H1 (cell line): ENCODE data around the gene CLTCL1. TPM values are rescaled to one million over a fixed set of nuclear protein-coding genes. Genes with fewer than 3 reads are reported as not detected.

Experiments
- CTCF ChIA-PET: fragments of 300-600 bp; sonication (Branson Sonifier 250); formaldehyde crosslinking; loops from one replicate; lab custom pipeline; 2021; ENCODE audit not compliant: partially characterized antibody; lab: Charles Lee
- POLR2A ChIA-PET: fragments of 300-600 bp; sonication (Branson Sonifier 250); formaldehyde crosslinking; loops from one replicate; lab custom pipeline; 2021; ENCODE audit warnings: inconsistent platforms; ENCODE audit not compliant: partially characterized antibody; lab: Charles Lee
- DNase-seq, 2 experiments: peaks; one replicate each; pipeline versions ENCODE4 v3.0.0 to v3.0.0-alpha.2; 2010 to 2022; ENCODE audit warnings: low spot score in 2 of 2, low read depth in 1 of 2, mixed read lengths in 1 of 2
- FAIRE-seq: peaks from 2 replicates; lab custom pipeline; 2011; peaks lifted over from hg19 to GRCh38; lab: Jason Lieb, UNC
- H2AFZ ChIP-seq: 2 replicates; pipeline ENCODE4 v1.8.1; 2012; ENCODE audit warnings: low read length, inconsistent platforms
- H2AK5ac ChIP-seq: 2 replicates; pipeline ENCODE4 v1.6.1; 2013; ENCODE audit warnings: low read depth, low read length
- H2BK120ac ChIP-seq: replicated peaks from 2 replicates; pipeline ENCODE3; 2013; ENCODE audit warnings: low read depth, low read length, inconsistent platforms
- H2BK12ac ChIP-seq: 2 replicates; pipeline ENCODE4 v1.6.1; 2013; ENCODE audit warnings: low read depth, low read length
- H2BK15ac ChIP-seq: 2 replicates; pipeline ENCODE4 v1.6.1; 2013; ENCODE audit warnings: low read length
- H2BK20ac ChIP-seq: 2 replicates; pipeline ENCODE4 v1.6.1; 2013; ENCODE audit warnings: low read length
- H2BK5ac ChIP-seq: 2 replicates; pipeline ENCODE4 v1.6.1; 2013; ENCODE audit warnings: low read depth, low read length
- H3K14ac ChIP-seq: 2 replicates; pipeline ENCODE4 v1.6.1; 2013; ENCODE audit warnings: inconsistent platforms; ENCODE audit not compliant: insufficient read length
- H3K18ac ChIP-seq: 2 replicates; pipeline ENCODE4 v1.6.1; 2013; ENCODE audit warnings: low read length; ENCODE audit errors: extremely low read depth
- H3K23ac ChIP-seq: 2 replicates; pipeline ENCODE4 v1.6.1; 2013; ENCODE audit warnings: inconsistent platforms; ENCODE audit not compliant: insufficient read length
- H3K23me2 ChIP-seq: 2 replicates; pipeline ENCODE4 v1.6.1; 2013; ENCODE audit warnings: low read depth, low read length
- H3K27ac ChIP-seq: 2 replicates; pipeline ENCODE4 v1.6.1; 2011; ENCODE audit warnings: low read depth, low read length, inconsistent platforms
- H3K27me3 ChIP-seq, 4 experiments: replicated peaks in 1 of 4; 1 replicate in 1 of 4; 2 replicates in 3 of 4; pipeline versions ENCODE4 v1.6.1 to v1.8.1; 2011 to 2013; ENCODE audit warnings: low read length in 3 of 4, mild to moderate bottlenecking in 3 of 4, inconsistent platforms in 2 of 4, mixed read lengths in 2 of 4, moderate library complexity in 1 of 4; ENCODE audit not compliant: control insufficient read depth in 3 of 4, insufficient read depth in 3 of 4; ENCODE audit errors: extremely low read depth in 1 of 4
- H3K36me3 ChIP-seq, 4 experiments: 2 replicates each; pipeline versions ENCODE4 v1.6.1 to v1.8.1; 2011 to 2013; ENCODE audit warnings: mild to moderate bottlenecking in 4 of 4, low read length in 3 of 4, moderate library complexity in 2 of 4, control low read depth in 1 of 4, inconsistent platforms in 1 of 4; ENCODE audit not compliant: insufficient read depth in 4 of 4, control insufficient read depth in 2 of 4
- H3K4ac ChIP-seq: replicated peaks from 2 replicates; pipeline ENCODE3; 2013; ENCODE audit warnings: low read length, low read depth, mixed read lengths, inconsistent platforms; ENCODE audit not compliant: insufficient read length
- H3K4me1 ChIP-seq, 4 experiments: replicated peaks in 1 of 4; 1 replicate in 1 of 4; 2 replicates in 3 of 4; pipeline versions ENCODE4 v1.6.1 to v1.8.1; 2011 to 2013; ENCODE audit warnings: low read length in 3 of 4, inconsistent platforms in 2 of 4, mixed read lengths in 1 of 4; ENCODE audit not compliant: insufficient read depth in 4 of 4, control insufficient read depth in 3 of 4
- H3K4me2 ChIP-seq, 2 experiments: 2 replicates each; pipeline versions ENCODE4 v1.6.1 to v1.8.1; 2011 to 2013; ENCODE audit warnings: low read depth in 2 of 2, low read length in 2 of 2, control low read depth in 1 of 2, inconsistent platforms in 1 of 2, mild to moderate bottlenecking in 1 of 2; ENCODE audit not compliant: insufficient read depth in 1 of 2
- H3K4me3 ChIP-seq, 4 experiments: fragments of 200-600, 300-600 bp in 1 of 4; sonication (generic), shearing (Covaris generic), sonication (Bioruptor Twin) in 1 of 4; 2 replicates each; pipeline versions ENCODE4 v1.5.1 to v1.8.1; 2011 to 2016; ENCODE audit warnings: low read length in 4 of 4, low read depth in 3 of 4, control low read depth in 2 of 4, inconsistent platforms in 2 of 4, mild to moderate bottlenecking in 2 of 4, mixed read lengths in 1 of 4, moderate library complexity in 1 of 4; ENCODE audit not compliant: insufficient read depth in 2 of 4; ENCODE audit errors: extremely low read depth in 1 of 4
- H3K56ac ChIP-seq: replicated peaks from 2 replicates; pipeline ENCODE3; 2013; ENCODE audit warnings: low read depth, mild to moderate bottlenecking, mixed read lengths, low read length, inconsistent platforms; ENCODE audit not compliant: insufficient read length
- H3K79me1 ChIP-seq: 2 replicates; pipeline ENCODE4 v1.6.1; 2013; ENCODE audit warnings: low read depth, low read length, control low read depth
- H3K79me2 ChIP-seq, 2 experiments: 2 replicates each; pipeline versions ENCODE4 v1.6.1 to v1.8.1; 2012 to 2013; ENCODE audit warnings: low read length in 2 of 2, mild to moderate bottlenecking in 2 of 2, inconsistent platforms in 1 of 2; ENCODE audit not compliant: insufficient read depth in 2 of 2, control insufficient read depth in 1 of 2
- H3K9ac ChIP-seq, 4 experiments: replicated peaks in 1 of 4; 1 replicate in 1 of 4; 2 replicates in 3 of 4; pipeline versions ENCODE4 v1.6.1 to v1.8.1; 2011 to 2013; ENCODE audit warnings: low read depth in 3 of 4, low read length in 3 of 4, control low read depth in 2 of 4, mild to moderate bottlenecking in 2 of 4, moderate library complexity in 2 of 4, inconsistent platforms in 1 of 4; ENCODE audit errors: extremely low read depth in 1 of 4
- H3K9me3 ChIP-seq, 2 experiments: 2 replicates each; pipeline versions ENCODE4 v1.6.1 to v1.8.1; 2012 to 2013; ENCODE audit warnings: mild to moderate bottlenecking in 2 of 2, moderate library complexity in 2 of 2, control low read depth in 1 of 2, inconsistent platforms in 1 of 2, low read depth in 1 of 2, low read length in 1 of 2, mixed read lengths in 1 of 2; ENCODE audit not compliant: insufficient read depth in 2 of 2
- H4K20me1 ChIP-seq, 2 experiments: replicated peaks in 1 of 2; 2 replicates each; pipeline versions ENCODE3 to v1.8.1; 2011 to 2013; ENCODE audit warnings: inconsistent platforms in 2 of 2, low read length in 2 of 2, mild to moderate bottlenecking in 1 of 2; ENCODE audit not compliant: insufficient read depth in 2 of 2, control insufficient read depth in 1 of 2
- H4K5ac ChIP-seq: 2 replicates; pipeline ENCODE4 v1.6.1; 2013; ENCODE audit warnings: low read length, low read depth, mixed read lengths, inconsistent platforms; ENCODE audit not compliant: insufficient read length
- H4K8ac ChIP-seq: 2 replicates; pipeline ENCODE4 v1.8.0; 2013; ENCODE audit warnings: mild to moderate bottlenecking, moderate library complexity, low read length, inconsistent platforms; ENCODE audit not compliant: insufficient read depth; ENCODE audit errors: extremely low read depth
- H4K91ac ChIP-seq: replicated peaks from 2 replicates; pipeline ENCODE3; 2013; ENCODE audit warnings: low read length, mixed read lengths, inconsistent platforms; ENCODE audit not compliant: insufficient read length
- ASH2L ChIP-seq: fragments of 200-600, 300-600 bp; sonication (generic); IDR thresholded peaks from one replicate; pipeline ENCODE4 v1.7.1; 2017; ENCODE audit warnings: low read length
- CHD2 ChIP-seq: IDR thresholded peaks from 2 replicates; pipeline ENCODE4 v1.6.1; 2012; ENCODE audit warnings: low read length, improper control_type of control experiment
- CTBP2 ChIP-seq: IDR thresholded peaks from 2 replicates; pipeline ENCODE4 v1.7.0; 2011; ENCODE audit warnings: borderline replicate concordance, mild to moderate bottlenecking, moderate library complexity, mixed read lengths, low read length; ENCODE audit not compliant: insufficient read depth, insufficient read length
- KDM4A ChIP-seq: IDR thresholded peaks from one replicate; pipeline ENCODE4 v1.7.1; 2012; ENCODE audit warnings: low read depth, mild to moderate bottlenecking, moderate library complexity, low read length, inconsistent platforms; ENCODE audit not compliant: severe bottlenecking
- POU5F1 ChIP-seq: IDR thresholded peaks from 2 replicates; pipeline ENCODE4 v1.6.1; 2011; ENCODE audit warnings: low read depth, mild to moderate bottlenecking, low read length, moderate library complexity
- SIN3A ChIP-seq, 2 experiments: IDR thresholded peaks in 1 of 2; conservative IDR thresholded peaks in 1 of 2; 2 replicates each; pipeline ENCODE4 v1.6.1; 2011 to 2012; ENCODE audit warnings: low read length in 2 of 2, improper control_type of control experiment in 1 of 2, low read depth in 1 of 2, mild to moderate bottlenecking in 1 of 2
- TAF7 ChIP-seq: optimal IDR thresholded peaks from 2 replicates; pipeline ENCODE3; 2011; ENCODE audit warnings: low read depth, mild to moderate bottlenecking, inconsistent platforms, low read length, moderate library complexity, borderline replicate concordance
- WGBS, 2 experiments: shearing (Covaris generic) in 1 of 2; methylation state at CpG; one replicate each; pipeline versions ENCODE4 v1.1.6 to v1.1.7; 2013 to 2015; ENCODE audit warnings: low lambda C conversion rate in 2 of 2, mixed read lengths in 2 of 2, inconsistent platforms in 1 of 2, low coverage in 1 of 2, missing lambda C conversion rate in 1 of 2; ENCODE audit not compliant: insufficient replicate concordance in 2 of 2, insufficient coverage in 1 of 2, insufficient read length in 1 of 2; ENCODE audit errors: extremely low coverage in 1 of 2, missing lambda C conversion rate in 1 of 2; 5-methylcytosine and 5-hydroxymethylcytosine counted together
- polyA plus RNA-seq, 7 experiments: library from polyadenylated mRNA; depleted of rRNA in 3 of 7; stranded (reverse) in 5 of 7; unstranded in 2 of 7; fragments of >200 nt in 5 of 7; fragments of 200-250 nt in 2 of 7; gene quantifications; 1 replicate in 5 of 7; 2 replicates in 1 of 7; 4 replicates in 1 of 7; pipeline versions ENCODE4 v1.2.1 to v1.2.3, GENCODE V29; 2011 to 2013; ENCODE audit warnings: missing spikeins in 2 of 7, mixed read lengths in 2 of 7
- total RNA-seq: library from RNA; stranded (reverse); fragmentation: NEBNext Ultra II Directional; extraction: Animal tissue kit (Norgen Biotek cat#: 25700); gene quantifications from 2 replicates; pipeline ENCODE4 v1.2.1, GENCODE V29; 2021

The CLTCL1 gene
- total and polyA plus RNA-seq, 2 of the 8 experiments (the other 6 are each of a cell fraction or from before 2014, with no cell fraction given), result 12.4 to 17.0 TPM

DNA sequence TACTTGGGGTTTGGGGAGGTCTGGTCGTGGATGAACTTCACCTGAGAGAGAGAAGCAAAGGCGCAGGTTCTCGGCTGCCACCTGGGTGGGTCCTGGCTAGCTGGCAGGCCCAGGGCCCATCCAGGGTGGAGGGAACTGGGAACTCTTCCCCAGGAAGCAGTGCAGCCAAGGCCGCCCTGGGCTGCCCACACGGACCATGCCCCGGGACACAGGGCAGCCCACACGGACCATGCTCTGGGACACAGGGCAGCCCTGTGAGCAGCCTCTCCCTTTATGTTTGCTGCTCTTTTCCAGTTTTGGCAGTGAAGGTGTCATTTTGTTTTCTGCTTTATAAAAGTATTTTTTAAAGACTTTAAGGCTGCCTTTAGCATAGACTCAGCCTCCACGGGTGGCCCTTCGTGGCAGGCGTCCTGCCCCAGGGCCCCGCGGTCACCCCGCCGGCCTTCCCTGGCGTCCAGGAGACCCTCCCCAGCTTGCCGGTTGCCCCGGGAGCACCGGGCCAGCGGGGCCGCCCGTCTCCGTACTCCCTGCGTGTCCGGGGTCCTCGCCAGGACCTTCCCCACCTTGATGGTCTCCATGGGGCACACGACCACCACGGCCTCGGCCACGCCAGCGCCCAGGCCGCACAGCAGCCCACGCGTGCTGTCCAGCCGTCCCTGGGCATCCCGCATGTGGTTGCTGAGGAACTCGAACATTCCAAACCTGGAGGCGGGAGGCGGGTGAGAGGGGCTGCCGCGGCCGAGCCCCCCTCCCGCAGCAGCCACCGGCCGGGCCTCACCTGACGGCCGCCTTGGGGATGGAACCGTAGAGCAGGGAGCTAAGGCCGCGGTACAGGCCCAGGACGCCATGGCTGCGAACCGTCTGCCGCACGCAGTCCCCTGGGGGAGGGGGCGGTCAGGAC is 114.1 kb downstream of the CLTCL1 start:
- Histone ChIP-seq H3K9ac (peak overlapping the region; percentile 10 to 66 (median 57); a peak in 5 of 7 replicates), H3K4me3 (peak overlapping the region; percentile 52 to 93 (median 68)), H4K91ac (peak overlapping the region; percentile 83), H3K23ac (no peak overlapping the region), H2BK5ac (peak overlapping the region; percentile 81; the same call in 1 of the 2 replicates), H3K27me3 (no peaks in the 10 kb centered on the region), H3K4me2 (peak overlapping the region; percentile 35 to 87), H3K27ac (0 out of 2 replicates have a peak overlapping the region, but pooled peaks have one; percentile 74), H3K9me3 (no peaks in the 10 kb centered on the region), H3K56ac (no peak overlapping the region), H3K23me2 (peaks cover 9% of the 10 kb centered on the region), H3K4ac (no peak overlapping the region), H3K36me3 (peaks cover 0 to 9% (median 0%) of the 10 kb centered on the region in 4 experiments; a peak in 2 of 8 replicates), H4K8ac (peak overlapping the region; percentile 77), H4K5ac (peak overlapping the region; percentile 6), H2BK120ac (no peak overlapping the region), H4K20me1 (peaks cover 4 to 32% of the 10 kb centered on the region in 2 experiments), H2AFZ (no peak overlapping the region), H3K4me1 (peaks cover 0 to 43% (median 28%) of the 10 kb centered on the region in 4 experiments; a peak in 6 of 7 replicates), H3K18ac (peak overlapping the region; percentile 78; the same call in 1 of the 2 replicates), H2BK15ac (no peak overlapping the region), H2BK12ac (no peak overlapping the region), H2BK20ac (no peak overlapping the region), H2AK5ac (no peak overlapping the region), H3K14ac (no peak overlapping the region), H3K79me2 (peaks cover 2 to 23% of the 10 kb centered on the region in 2 experiments; a peak in 3 of 4 replicates), H3K79me1 (peaks cover 14% of the 10 kb centered on the region)
- ChIA-PET CTCF (interaction anchor here (0.6 to 2.0 kb wide), 4 partner anchors 17 to 47 kb away, joined by 3 to 5 read pairs (median 4); no protein-coding TSS in a partner anchor), POLR2A (interaction anchor here (0.6 to 3.1 kb wide), 7 partner anchors 7 to 302 kb away, joined by 3 to 11 read pairs (median 5); partner anchors contain the start of genes HIRA, MRPL40 and UFD1)
- no peak for FAIRE-seq
- DNase-seq, result no peak
- 53% methylated on average over 38 of the region's 55 CpGs; no CpG with 5 or more reads in 1 of the 2 experiments for WGBS, 2 experiments
- TF ChIP-seq SIN3A (conservative IDR thresholded peaks at IDR 0.05 in 1 of 2, IDR thresholded peaks at IDR 0.05 in 1 of 2; ENCODE audit: low read depth in 1 of 2, low read length in 2 of 2), result 0 out of 4 replicates have a peak, but pooled peaks of 1 of the 2 experiments have one; percentile 10
- no peak for TF ChIP-seq CTBP2
- TF ChIP-seq POU5F1, result no peak
- TF ChIP-seq CHD2, result no peak
- TF ChIP-seq KDM4A, result no peak
- no peak for TF ChIP-seq ASH2L
- TF ChIP-seq TAF7, result no peak
